ENCODE results near the gene PRCP. TPM values are rescaled to one million over a fixed set of nuclear protein-coding genes. Genes with fewer than 3 reads are reported as not detected.

The PRCP gene
- total RNA-seq, 1 donor from 2014 or later = 29.8 TPM

DNA sequence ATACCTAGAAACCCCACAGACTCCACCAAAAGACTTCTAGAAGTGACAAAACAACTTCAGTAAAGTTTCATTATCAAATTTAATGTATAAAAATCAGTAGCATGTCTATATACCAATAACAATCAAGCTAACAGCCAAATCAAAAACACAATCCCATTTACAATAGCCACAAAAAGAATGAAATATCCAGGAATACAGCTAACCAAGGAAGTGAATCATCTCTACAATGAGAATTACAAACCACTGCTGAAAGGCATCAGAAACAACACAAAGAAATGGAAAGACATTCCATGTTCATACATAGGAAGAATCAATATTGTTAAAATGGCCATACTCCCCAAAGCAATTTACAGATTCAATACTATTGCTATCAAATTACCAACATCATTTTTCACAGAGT is 46.0 kb downstream of the PRCP start:
- H3K27me3 Mint-ChIP-seq = no peaks in the 10 kb centered on the region
- ChIA-PET CTCF (interaction anchor here (1.2 kb wide), 1 partner anchor 13 kb away, joined by 3 read pairs; no protein-coding TSS in a partner anchor), POLR2A (no interaction called here)
- H3K4me3 Mint-ChIP-seq = no peak overlapping the region
- H3K36me3 Mint-ChIP-seq (ENCODE audit: low read depth) = peaks cover 50% of the 10 kb centered on the region
- no peak overlapping the region for H3K27ac Mint-ChIP-seq
- TF ChIP-seq, protein P1, sequence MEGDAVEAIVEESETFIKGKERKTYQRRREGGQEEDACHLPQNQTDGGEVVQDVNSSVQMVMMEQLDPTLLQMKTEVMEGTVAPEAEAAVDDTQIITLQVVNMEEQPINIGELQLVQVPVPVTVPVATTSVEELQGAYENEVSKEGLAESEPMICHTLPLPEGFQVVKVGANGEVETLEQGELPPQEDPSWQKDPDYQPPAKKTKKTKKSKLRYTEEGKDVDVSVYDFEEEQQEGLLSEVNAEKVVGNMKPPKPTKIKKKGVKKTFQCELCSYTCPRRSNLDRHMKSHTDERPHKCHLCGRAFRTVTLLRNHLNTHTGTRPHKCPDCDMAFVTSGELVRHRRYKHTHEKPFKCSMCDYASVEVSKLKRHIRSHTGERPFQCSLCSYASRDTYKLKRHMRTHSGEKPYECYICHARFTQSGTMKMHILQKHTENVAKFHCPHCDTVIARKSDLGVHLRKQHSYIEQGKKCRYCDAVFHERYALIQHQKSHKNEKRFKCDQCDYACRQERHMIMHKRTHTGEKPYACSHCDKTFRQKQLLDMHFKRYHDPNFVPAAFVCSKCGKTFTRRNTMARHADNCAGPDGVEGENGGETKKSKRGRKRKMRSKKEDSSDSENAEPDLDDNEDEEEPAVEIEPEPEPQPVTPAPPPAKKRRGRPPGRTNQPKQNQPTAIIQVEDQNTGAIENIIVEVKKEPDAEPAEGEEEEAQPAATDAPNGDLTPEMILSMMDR (IDR thresholded peaks at IDR 0.05) = no peak
- intact Hi-C loops (cut with micrococcal nuclease) = no loop called here
- H3K9me3 Mint-ChIP-seq = no peaks in the 10 kb centered on the region
- peaks cover 8% of the 10 kb centered on the region for H3K4me1 Mint-ChIP-seq
- DNase-seq (no peak), ATAC-seq (ENCODE audit: low read depth) (no peak)

GRCh38 chr11:82848829-82849228 is 51.4 kb downstream of the PRCP start:
- Mint-ChIP-seq H3K4me1 (peaks cover 3% of the 10 kb centered on the region), H3K27me3 (no peaks in the 10 kb centered on the region), H3K4me3 (no peak overlapping the region), H3K36me3 (ENCODE audit: low read depth) (peaks cover 60% of the 10 kb centered on the region), H3K9me3 (no peaks in the 10 kb centered on the region), H3K27ac (no peak overlapping the region)
- TF ChIP-seq, protein P1 (IDR thresholded peaks at IDR 0.05) = no peak
- ChIA-PET POLR2A (no interaction called here), CTCF (no interaction called here)
- no peak for ATAC-seq (ENCODE audit: low read depth)
- intact Hi-C loops (cut with micrococcal nuclease) = no loop called here
- no peak for DNase-seq

DNA sequence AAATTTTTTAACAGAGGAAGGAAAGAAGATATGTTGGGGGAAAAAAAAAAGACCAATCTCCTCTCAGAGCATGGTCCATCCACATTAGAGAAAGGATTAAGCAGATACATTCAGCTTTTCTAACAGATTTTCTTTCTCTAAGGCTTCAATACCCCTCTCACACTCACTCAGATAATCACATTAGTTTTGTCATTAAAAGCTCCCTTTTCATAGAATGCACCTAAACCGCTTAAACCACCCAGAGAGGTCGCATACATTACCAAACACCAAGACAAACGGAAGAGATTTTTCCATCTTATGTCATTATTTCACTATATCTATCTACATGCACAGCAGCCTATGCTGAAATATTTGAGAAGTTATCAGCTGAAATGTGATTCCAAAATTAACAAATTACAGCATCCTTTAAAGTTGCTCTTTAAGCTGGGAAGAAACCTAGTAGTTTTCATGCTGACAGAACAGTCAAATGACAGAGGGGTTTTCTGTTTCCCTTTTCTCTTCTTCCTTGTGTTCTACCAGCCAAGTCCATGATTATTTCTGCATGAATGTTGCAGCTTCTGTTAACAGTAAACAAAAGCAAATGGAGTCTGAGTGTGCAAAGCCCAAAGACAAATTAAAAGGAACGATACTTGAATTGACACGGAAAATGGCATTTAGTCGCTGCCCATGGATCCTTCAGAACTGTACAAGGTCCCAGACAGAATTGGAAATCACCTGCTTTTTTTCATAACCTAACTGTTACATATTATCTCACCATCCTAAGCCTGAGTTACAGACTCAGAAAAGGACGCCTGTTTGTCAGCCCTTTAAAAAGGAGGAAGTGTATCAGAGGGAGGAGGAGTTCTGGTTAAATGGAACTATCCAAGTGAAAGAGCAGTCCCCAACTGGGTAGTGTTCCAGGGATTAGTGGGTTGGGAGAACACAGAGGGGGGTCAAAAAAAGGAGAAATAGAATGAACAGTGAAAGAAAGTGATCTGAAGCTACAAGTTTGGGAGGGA is 54.6 kb downstream of the PRCP start:
- no peaks in the 10 kb centered on the region for H3K9me3 Mint-ChIP-seq
- CTCF ChIA-PET = interaction anchor here (0.8 kb wide), 1 partner anchor 22 kb away, joined by 3 read pairs; no protein-coding TSS in a partner anchor
- intact Hi-C loops (cut with micrococcal nuclease) = no loop called here
- TF ChIP-seq, protein P1 (IDR thresholded peaks at IDR 0.05) = no peak
- H3K27me3 Mint-ChIP-seq = no peaks in the 10 kb centered on the region
- POLR2A ChIA-PET = interaction anchor here (0.7 kb wide), 1 partner anchor 97 kb away, joined by 3 read pairs; no protein-coding TSS in a partner anchor
- no peaks in the 10 kb centered on the region for H3K4me1 Mint-ChIP-seq
- no peak for ATAC-seq (ENCODE audit: low read depth)
- no peak overlapping the region for H3K4me3 Mint-ChIP-seq
- DNase-seq = no peak
- peak overlapping the region; percentile 16 for H3K27ac Mint-ChIP-seq
- H3K36me3 Mint-ChIP-seq (ENCODE audit: low read depth) = peaks cover 64% of the 10 kb centered on the region

DNA sequence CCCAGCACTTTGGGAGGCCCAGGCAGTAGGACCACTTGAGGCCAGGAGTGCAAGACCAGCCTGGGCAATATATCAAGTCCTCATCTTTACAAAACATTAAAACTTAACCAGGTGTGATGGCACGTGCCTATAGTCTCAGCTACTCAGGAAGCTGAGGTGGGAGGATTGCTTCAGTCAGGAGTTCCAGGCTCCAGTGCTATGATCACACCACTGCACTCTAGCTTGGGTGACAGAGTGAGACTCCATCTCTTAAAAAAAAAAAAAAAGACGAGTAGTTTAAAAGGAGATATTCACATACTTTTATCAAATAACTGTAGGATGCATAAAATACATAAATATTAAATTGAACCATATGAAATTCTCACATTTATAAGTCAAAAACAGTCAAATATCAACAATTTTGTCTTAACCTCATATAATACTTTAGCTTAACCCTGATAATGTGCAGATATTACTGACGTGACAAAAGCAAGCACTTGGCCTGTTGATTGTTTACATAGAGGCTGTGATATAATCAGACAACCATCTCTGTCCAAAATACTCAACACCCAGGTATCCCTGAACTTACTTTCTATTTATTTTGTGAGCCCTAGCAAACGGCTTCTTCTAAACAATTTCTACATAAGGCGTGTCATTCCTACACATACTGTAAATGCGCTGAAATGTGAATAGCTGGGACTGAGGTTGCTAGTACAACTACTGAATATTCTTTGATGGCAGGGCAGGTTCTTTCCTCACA is 57.0 kb downstream of the PRCP start:
- TF ChIP-seq, protein P1 (IDR thresholded peaks at IDR 0.05) = no peak
- intact Hi-C loops (cut with micrococcal nuclease) = no loop called here
- H3K4me3 Mint-ChIP-seq = no peak overlapping the region
- no peaks in the 10 kb centered on the region for H3K9me3 Mint-ChIP-seq
- DNase-seq (no peak), ATAC-seq (ENCODE audit: low read depth) (no peak)
- no peaks in the 10 kb centered on the region for H3K27me3 Mint-ChIP-seq
- POLR2A ChIA-PET = no interaction called here
- peaks cover 58% of the 10 kb centered on the region for H3K36me3 Mint-ChIP-seq (ENCODE audit: low read depth)
- CTCF ChIA-PET = interaction anchor here (0.9 kb wide), 1 partner anchor 24 kb away, joined by 3 read pairs; no protein-coding TSS in a partner anchor
- H3K4me1 Mint-ChIP-seq = no peaks in the 10 kb centered on the region
- H3K27ac Mint-ChIP-seq = no peak overlapping the region

GRCh38 chr11:82842019-82842418 is 58.2 kb downstream of the PRCP start:
- DNase-seq (no peak), ATAC-seq (ENCODE audit: low read depth) (no peak)
- ChIA-PET POLR2A (no interaction called here), CTCF (no interaction called here)
- intact Hi-C loops (cut with micrococcal nuclease) = no loop called here
- H3K36me3 Mint-ChIP-seq (ENCODE audit: low read depth) = peaks cover 60% of the 10 kb centered on the region
- no peak overlapping the region for H3K4me3 Mint-ChIP-seq
- H3K9me3 Mint-ChIP-seq = no peaks in the 10 kb centered on the region
- no peaks in the 10 kb centered on the region for H3K4me1 Mint-ChIP-seq
- no peak overlapping the region for H3K27ac Mint-ChIP-seq
- TF ChIP-seq, protein P1 (IDR thresholded peaks at IDR 0.05) = no peak
- H3K27me3 Mint-ChIP-seq = no peaks in the 10 kb centered on the region
